HCT116 (cell line): ENCODE results near the gene PLCE1. TPM values are rescaled to one million over a fixed set of nuclear protein-coding genes. Genes with fewer than 3 reads are reported as not detected.

Experiments
- ATAC-seq: fragments of 200-7000 bp; cut with Tn5 transposase; 2 replicates; pipeline ENCODE4 v1.9.1; 2020; ENCODE audit warnings: mild to moderate bottlenecking, moderate library complexity
- BruUV-seq: library from RNA; stranded (reverse); fragments of 400-500 nt; replicated peaks from 2 replicates; lab custom pipeline; 2021; lab: Mats Ljungman, UMichigan
- CTCF ChIA-PET: fragments of 300-600 bp; sonication (Branson Sonifier 250); formaldehyde crosslinking; loops from one replicate; lab custom pipeline; 2021; ENCODE audit warnings: antibody characterized with exemption; lab: Charles Lee
- POLR2A ChIA-PET: fragments of 300-600, 350-600 bp; sonication (Branson Sonifier 250); formaldehyde crosslinking; loops from one replicate; lab custom pipeline; 2021; ENCODE audit warnings: antibody characterized with exemption; lab: Charles Lee
- RAD21 ChIA-PET, 2 experiments: fragments of 300-600 bp; sonication (Branson Sonifier 250); formaldehyde crosslinking; loops; one replicate each; lab custom pipeline; 2023; ENCODE audit warnings: low total read pairs in 2 of 2; ENCODE audit not compliant: uncharacterized antibody in 2 of 2, unreplicated experiment in 2 of 2, low non-redundant PET in 1 of 2; lab: Charles Lee
- DNase-seq: peaks from one replicate; pipeline ENCODE4 v3.0.0-alpha.2; 2010; ENCODE audit warnings: low read depth, low spot score
- H2AFZ ChIP-seq: fragments of 200-600 bp; shearing (Covaris generic), sonication (generic); 2 replicates; pipeline ENCODE4 v1.6.1; 2017; ENCODE audit warnings: low read depth, mixed run types, mixed read lengths, antibody characterized with exemption, low read length; ENCODE audit not compliant: poor library complexity, severe bottlenecking
- H3K27ac ChIP-seq: 2 replicates; pipeline ENCODE4 v1.5.1; 2012; ENCODE audit warnings: low read depth, low read length
- H3K27me3 ChIP-seq: fragments of 200-600 bp; sonication (generic); 2 replicates; pipeline ENCODE4 v1.6.1; 2016; ENCODE audit warnings: mixed run types, low read length, mixed read lengths; ENCODE audit not compliant: insufficient read depth
- H3K36me3 ChIP-seq, 2 experiments: fragments of 200-500 bp in 1 of 2; fragments of 200-600 bp in 1 of 2; sonication (Bioruptor generic) in 1 of 2; sonication (generic) in 1 of 2; 2 replicates each; pipeline versions ENCODE4 v1.5.1 to v1.6.1; 2014 to 2016; ENCODE audit warnings: low read length in 2 of 2, inconsistent platforms in 1 of 2, mixed read lengths in 1 of 2, mixed run types in 1 of 2; ENCODE audit not compliant: insufficient read depth in 2 of 2, control insufficient read depth in 1 of 2
- H3K4me1 ChIP-seq, 2 experiments: fragments of 200-600 bp in 1 of 2; sonication (generic) in 1 of 2; 2 replicates each; pipeline versions ENCODE4 v1.5.1 to v1.6.1; 2012 to 2017; ENCODE audit warnings: low read length in 2 of 2, inconsistent platforms in 1 of 2, mild to moderate bottlenecking in 1 of 2, mixed read lengths in 1 of 2, mixed run types in 1 of 2, moderate library complexity in 1 of 2; ENCODE audit not compliant: insufficient read depth in 2 of 2, control insufficient read depth in 1 of 2
- H3K4me2 ChIP-seq: fragments of 200-600 bp; sonication (generic); 2 replicates; pipeline ENCODE4 v1.6.1; 2017; ENCODE audit warnings: mixed run types, low read length, mixed read lengths
- H3K4me3 ChIP-seq, 2 experiments: fragments of 200-600 bp in 1 of 2; sonication (generic) in 1 of 2; replicated peaks in 1 of 2; 2 replicates each; pipeline ENCODE4 v1.5.1; 2011 to 2016; ENCODE audit warnings: low read length in 2 of 2, control low read depth in 1 of 2, low read depth in 1 of 2, mild to moderate bottlenecking in 1 of 2, mixed read lengths in 1 of 2, mixed run types in 1 of 2
- H3K79me2 ChIP-seq: fragments of 200-600 bp; sonication (generic); 2 replicates; pipeline ENCODE4 v1.6.1; 2017; ENCODE audit warnings: mild to moderate bottlenecking, mixed run types, low read length, moderate library complexity, mixed read lengths; ENCODE audit not compliant: insufficient read depth
- H3K9ac ChIP-seq: fragments of 200-600 bp; sonication (generic); 2 replicates; pipeline ENCODE4 v1.6.1; 2016; ENCODE audit warnings: low read length, mixed read lengths
- H3K9me2 ChIP-seq: fragments of 200-600 bp; sonication (generic), shearing (Covaris generic); 2 replicates; pipeline ENCODE4 v1.6.1; 2017; ENCODE audit warnings: mixed run types, mild to moderate bottlenecking, moderate library complexity; ENCODE audit not compliant: insufficient read depth
- H3K9me3 ChIP-seq, 2 experiments: fragments of 200-500 bp in 1 of 2; fragments of 200-600 bp in 1 of 2; sonication (Bioruptor generic) in 1 of 2; sonication (generic) in 1 of 2; 2 replicates each; pipeline ENCODE4 v1.6.1; 2014 to 2017; ENCODE audit warnings: low read length in 2 of 2, mixed read lengths in 2 of 2, inconsistent platforms in 1 of 2, low read depth in 1 of 2, mild to moderate bottlenecking in 1 of 2, mixed run types in 1 of 2, moderate library complexity in 1 of 2; ENCODE audit not compliant: control insufficient read depth in 1 of 2, insufficient read depth in 1 of 2
- H4K20me1 ChIP-seq: fragments of 200-600 bp; sonication (generic), shearing (Covaris generic); 2 replicates; pipeline ENCODE4 v1.6.1; 2017; ENCODE audit warnings: mixed run types, mild to moderate bottlenecking, moderate library complexity; ENCODE audit not compliant: insufficient read depth
- CEBPB ChIP-seq: IDR thresholded peaks from 2 replicates; pipeline ENCODE4 v1.6.1; 2012; ENCODE audit warnings: low read depth
- EGR1 ChIP-seq: IDR thresholded peaks from 2 replicates; pipeline ENCODE4 v1.6.1; 2012; ENCODE audit warnings: low read depth
- FOSL1 ChIP-seq: IDR thresholded peaks from 2 replicates; pipeline ENCODE4 v1.6.1; 2012; ENCODE audit warnings: low read depth
- JUND ChIP-seq: IDR thresholded peaks from 2 replicates; pipeline ENCODE4 v1.6.1; 2012
- SIN3A ChIP-seq: IDR thresholded peaks from 2 replicates; pipeline ENCODE4 v1.6.1; 2012; ENCODE audit warnings: low read depth
- intact Hi-C: fragments of 100-400 bp; cut with micrococcal nuclease; formaldehyde crosslinking; loops from 2 replicates; pipeline ENCODE4 v1.10.0; 2022
- total RNA-seq: library from RNA; stranded (reverse); gene quantifications from one replicate; pipeline ENCODE4 v1.2.1, GENCODE V29; 2021; ENCODE audit not compliant: unreplicated experiment
- TF ChIP-seq, protein P1 (sequence below): IDR thresholded peaks from 2 replicates; pipeline ENCODE4 v1.6.1; 2012
- TF ChIP-seq, protein P2 (sequence below), 3 experiments: fragments of 200-600 bp in 1 of 3; sonication (generic) in 1 of 3; IDR thresholded peaks in 2 of 3; conservative IDR thresholded peaks in 1 of 3; 2 replicates each; pipeline ENCODE4 v1.5.1; 2012 to 2017; ENCODE audit warnings: low read depth in 2 of 3, low read length in 2 of 3, antibody characterized with exemption in 1 of 3, borderline replicate concordance in 1 of 3, control low read depth in 1 of 3, mild to moderate bottlenecking in 1 of 3, mixed read lengths in 1 of 3, mixed run types in 1 of 3, moderate library complexity in 1 of 3; ENCODE audit not compliant: insufficient read depth in 1 of 3

The PLCE1 gene
- total RNA-seq, 1 experiment from 2014 or later: 2.5 TPM

DNA sequence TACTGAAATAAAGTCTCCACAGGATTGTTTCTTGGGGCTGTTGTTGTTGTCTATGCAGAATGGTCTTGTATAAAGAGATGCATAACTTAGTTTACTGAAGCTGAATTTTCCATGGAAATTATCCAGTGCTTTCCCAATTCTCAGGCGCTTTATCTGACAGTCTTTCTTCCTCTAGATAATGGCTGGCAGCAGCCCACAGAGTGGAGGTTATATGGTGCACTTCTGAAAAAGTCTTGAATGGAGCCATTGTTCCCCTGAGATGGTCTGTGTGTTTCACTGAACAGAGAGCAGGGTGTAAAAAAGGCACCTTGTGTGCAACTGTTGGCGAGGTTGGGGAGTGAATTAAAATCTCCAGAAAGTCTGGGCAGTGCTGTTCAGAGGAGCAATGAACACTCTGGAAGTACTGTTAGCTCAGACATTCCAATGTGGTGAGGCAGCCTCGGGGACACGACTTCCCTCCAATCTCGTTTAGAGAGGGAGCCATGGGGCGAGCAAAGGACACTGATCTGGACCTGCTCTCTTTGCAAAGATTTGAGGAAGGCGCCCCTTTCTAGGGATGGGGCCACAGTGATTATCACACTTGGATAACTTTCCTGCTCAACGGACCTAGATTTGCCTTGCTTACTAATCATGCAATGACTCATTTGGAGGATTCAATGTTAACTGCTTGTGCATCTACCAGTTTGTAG, 2.0 kb upstream of the PLCE1 start:
- POLR2A ChIA-PET: no interaction called here
- ATAC-seq (peak; percentile 62), DNase-seq (peak; percentile 26)
- intact Hi-C loops: loop anchor here (5.0 kb wide), 1 partner anchor 51 kb away; no protein-coding TSS in a partner anchor
- Histone ChIP-seq H3K9me2 (no peaks in the 10 kb centered on the region), H3K4me3 (peak overlapping the region in 1 of 2 experiments; percentile 7; a peak in 1 of 4 replicates), H3K27ac (no peak overlapping the region), H4K20me1 (no peaks in the 10 kb centered on the region), H3K4me2 (peak overlapping the region; percentile 60), H3K9me3 (no peaks in the 10 kb centered on the region)
- CTCF ChIA-PET: interaction anchor here (0.9 to 1.3 kb wide), 3 partner anchors 15 to 75 kb away, joined by 3 to 5 read pairs (median 4); no protein-coding TSS in a partner anchor
- no TSS peak for BruUV-seq
- no peak for TF ChIP-seq SIN3A
- peak; percentile 30 for TF ChIP-seq JUND
- TF ChIP-seq EGR1: no peak; the same call in 1 of the 2 replicates
- no peak for TF ChIP-seq CEBPB
- TF ChIP-seq FOSL1: peak; percentile 56
- TF ChIP-seq, all 23 proteins: peak for 2
- H3K79me2 ChIP-seq: no peaks in the 10 kb centered on the region
- H3K4me1 ChIP-seq: peaks cover 24 to 36% of the 10 kb centered on the region in 2 experiments
- no peak overlapping the region for H3K9ac ChIP-seq
- H3K36me3 ChIP-seq: no peaks in the 10 kb centered on the region
- H3K27me3 ChIP-seq: no peaks in the 10 kb centered on the region
- peak overlapping the region; percentile 81 for H2AFZ ChIP-seq
- RAD21 ChIA-PET: interaction anchor here in 1 of 2 experiments (1.0 kb wide), 1 partner anchor 75 kb away, joined by 3 read pairs; no protein-coding TSS in a partner anchor

- Histone ChIP-seq H3K9me3 (no peaks in the 10 kb centered on the region), H3K9me2 (no peaks in the 10 kb centered on the region), H3K4me2 (peak overlapping the region; percentile 89), H3K79me2 (no peaks in the 10 kb centered on the region), H3K36me3 (no peaks in the 10 kb centered on the region), H3K4me1 (peaks cover 24 to 36% of the 10 kb centered on the region in 2 experiments), H3K4me3 (no peak overlapping the region), H2AFZ (peak overlapping the region; percentile 55), H4K20me1 (no peaks in the 10 kb centered on the region), H3K9ac (no peak overlapping the region), H3K27me3 (no peaks in the 10 kb centered on the region), H3K27ac (no peak overlapping the region)
- no TSS peak for BruUV-seq
- intact Hi-C loops: loop anchor here (5.0 kb wide), 1 partner anchor 50 kb away; no protein-coding TSS in a partner anchor
- ATAC-seq (no peak), DNase-seq (no peak)
- ChIA-PET RAD21 (no interaction called here), POLR2A (no interaction called here), CTCF (interaction anchor here (0.9 to 1.3 kb wide), 2 partner anchors 18 to 76 kb away, joined by 4 to 5 read pairs; no protein-coding TSS in a partner anchor)
- TF ChIP-seq, protein P1, sequence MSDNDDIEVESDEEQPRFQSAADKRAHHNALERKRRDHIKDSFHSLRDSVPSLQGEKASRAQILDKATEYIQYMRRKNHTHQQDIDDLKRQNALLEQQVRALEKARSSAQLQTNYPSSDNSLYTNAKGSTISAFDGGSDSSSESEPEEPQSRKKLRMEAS: no peak
- 0 out of 2 replicates have a peak, but pooled peaks have one; percentile 1 for TF ChIP-seq CEBPB
- TF ChIP-seq, protein P2, sequence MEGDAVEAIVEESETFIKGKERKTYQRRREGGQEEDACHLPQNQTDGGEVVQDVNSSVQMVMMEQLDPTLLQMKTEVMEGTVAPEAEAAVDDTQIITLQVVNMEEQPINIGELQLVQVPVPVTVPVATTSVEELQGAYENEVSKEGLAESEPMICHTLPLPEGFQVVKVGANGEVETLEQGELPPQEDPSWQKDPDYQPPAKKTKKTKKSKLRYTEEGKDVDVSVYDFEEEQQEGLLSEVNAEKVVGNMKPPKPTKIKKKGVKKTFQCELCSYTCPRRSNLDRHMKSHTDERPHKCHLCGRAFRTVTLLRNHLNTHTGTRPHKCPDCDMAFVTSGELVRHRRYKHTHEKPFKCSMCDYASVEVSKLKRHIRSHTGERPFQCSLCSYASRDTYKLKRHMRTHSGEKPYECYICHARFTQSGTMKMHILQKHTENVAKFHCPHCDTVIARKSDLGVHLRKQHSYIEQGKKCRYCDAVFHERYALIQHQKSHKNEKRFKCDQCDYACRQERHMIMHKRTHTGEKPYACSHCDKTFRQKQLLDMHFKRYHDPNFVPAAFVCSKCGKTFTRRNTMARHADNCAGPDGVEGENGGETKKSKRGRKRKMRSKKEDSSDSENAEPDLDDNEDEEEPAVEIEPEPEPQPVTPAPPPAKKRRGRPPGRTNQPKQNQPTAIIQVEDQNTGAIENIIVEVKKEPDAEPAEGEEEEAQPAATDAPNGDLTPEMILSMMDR (IDR thresholded peaks at IDR 0.05 in 2 of 3, conservative IDR thresholded peaks at IDR 0.05 in 1 of 3; ENCODE audit: borderline replicate concordance in 1 of 3, insufficient read depth in 1 of 3, low read depth in 2 of 3, low read length in 2 of 3): peak in 2 of 3 experiments; percentile 21 to 28; a peak in 2 of 6 replicates
Measured at GRCh38 chr10:93992400-93993030, 1.2 kb upstream of the PLCE1 start.
